Parathyroid adenoma (tissue), 2 donors: ENCODE results near the gene TMOD3.
"Not testable (repeated sequence)": the region's sequence is repeated elsewhere in the genome, so short reads cannot be mapped to it uniquely, and the experiment has no call there.

Experiments
- H2AFZ ChIP-seq: fragments of 300-600 bp; sonication (generic); one replicate; pipeline ENCODE4 v1.7.0; 2017; ENCODE audit warnings: antibody characterized with exemption, mild to moderate bottlenecking
- H3K27ac ChIP-seq: fragments of 300-600 bp; sonication (generic); one replicate; pipeline ENCODE4 v1.7.0; 2017
- H3K27me3 ChIP-seq: fragments of 300-600 bp; sonication (generic); one replicate; pipeline ENCODE4 v1.7.0; 2017; ENCODE audit warnings: low read length; ENCODE audit not compliant: control insufficient read depth, insufficient read depth
- H3K36me3 ChIP-seq: fragments of 300-600 bp; sonication (generic); one replicate; pipeline ENCODE4 v1.7.0; 2017; ENCODE audit warnings: low read length; ENCODE audit not compliant: control insufficient read depth, insufficient read depth
- H3K4me1 ChIP-seq: fragments of 300-600 bp; sonication (generic); one replicate; pipeline ENCODE4 v1.7.0; 2017; ENCODE audit warnings: control low read depth
- H3K4me2 ChIP-seq: fragments of 300-600 bp; sonication (generic); one replicate; pipeline ENCODE4 v1.7.0; 2017; ENCODE audit warnings: low read length
- H3K4me3 ChIP-seq: fragments of 300-600 bp; sonication (generic); one replicate; pipeline ENCODE4 v1.7.0; 2017; ENCODE audit warnings: low read depth, low read length
- H3K79me2 ChIP-seq: fragments of 300-600 bp; sonication (generic); one replicate; pipeline ENCODE4 v1.7.0; 2017; ENCODE audit warnings: control low read depth
- H3K9ac ChIP-seq: fragments of 300-600 bp; sonication (generic); one replicate; pipeline ENCODE4 v1.7.0; 2017; ENCODE audit warnings: mild to moderate bottlenecking
- H3K9me3 ChIP-seq: fragments of 300-600 bp; sonication (generic); one replicate; pipeline ENCODE4 v1.7.0; 2017; ENCODE audit warnings: low read length; ENCODE audit not compliant: control insufficient read depth
- TF ChIP-seq, protein P1 (sequence below): fragments of 300-600 bp; sonication (generic); IDR thresholded peaks from one replicate; pipeline ENCODE4 v1.7.0; 2017; ENCODE audit warnings: antibody characterized with exemption, mild to moderate bottlenecking
- donor health status: primary hyperparathyroidism.

TMOD3 gene

GRCh38 chr15:51783967-51784366 is 45.5 kb upstream of the TMOD3 start:
- no peaks in the 10 kb centered on the region for H3K4me1 ChIP-seq
- no peak overlapping the region for H3K4me3 ChIP-seq
- H3K79me2 ChIP-seq = no peaks in the 10 kb centered on the region
- H3K9me3 ChIP-seq = no peaks in the 10 kb centered on the region
- TF ChIP-seq, protein P1, sequence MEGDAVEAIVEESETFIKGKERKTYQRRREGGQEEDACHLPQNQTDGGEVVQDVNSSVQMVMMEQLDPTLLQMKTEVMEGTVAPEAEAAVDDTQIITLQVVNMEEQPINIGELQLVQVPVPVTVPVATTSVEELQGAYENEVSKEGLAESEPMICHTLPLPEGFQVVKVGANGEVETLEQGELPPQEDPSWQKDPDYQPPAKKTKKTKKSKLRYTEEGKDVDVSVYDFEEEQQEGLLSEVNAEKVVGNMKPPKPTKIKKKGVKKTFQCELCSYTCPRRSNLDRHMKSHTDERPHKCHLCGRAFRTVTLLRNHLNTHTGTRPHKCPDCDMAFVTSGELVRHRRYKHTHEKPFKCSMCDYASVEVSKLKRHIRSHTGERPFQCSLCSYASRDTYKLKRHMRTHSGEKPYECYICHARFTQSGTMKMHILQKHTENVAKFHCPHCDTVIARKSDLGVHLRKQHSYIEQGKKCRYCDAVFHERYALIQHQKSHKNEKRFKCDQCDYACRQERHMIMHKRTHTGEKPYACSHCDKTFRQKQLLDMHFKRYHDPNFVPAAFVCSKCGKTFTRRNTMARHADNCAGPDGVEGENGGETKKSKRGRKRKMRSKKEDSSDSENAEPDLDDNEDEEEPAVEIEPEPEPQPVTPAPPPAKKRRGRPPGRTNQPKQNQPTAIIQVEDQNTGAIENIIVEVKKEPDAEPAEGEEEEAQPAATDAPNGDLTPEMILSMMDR = no peak
- no peak overlapping the region for H3K4me2 ChIP-seq
- no peak overlapping the region for H3K9ac ChIP-seq
- H3K36me3 ChIP-seq = no peaks in the 10 kb centered on the region
- H3K27me3 ChIP-seq = no peaks in the 10 kb centered on the region
- H3K27ac ChIP-seq = no peak overlapping the region
- H2AFZ ChIP-seq = no peak overlapping the region

DNA sequence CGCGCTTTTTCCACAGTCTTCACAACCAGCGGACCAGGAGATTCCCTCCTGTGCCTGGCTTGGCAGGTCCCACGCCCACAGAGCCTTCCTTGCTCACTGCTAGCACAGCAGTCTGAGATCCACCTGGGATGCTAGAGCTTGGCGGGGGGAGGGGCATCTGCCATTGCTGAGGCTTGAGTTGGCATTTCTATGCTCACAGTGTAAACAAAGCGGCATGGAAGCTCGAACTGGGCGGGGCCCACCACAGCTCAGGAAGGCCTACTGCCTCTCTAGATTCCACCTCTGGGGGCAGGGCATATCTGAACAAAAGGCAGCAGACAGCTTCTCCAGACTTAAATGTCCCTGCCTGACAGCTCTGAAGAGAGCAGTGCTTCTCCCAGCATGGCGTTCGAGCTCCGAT is 42.3 kb upstream of the TMOD3 start:
- H3K79me2 ChIP-seq, H3K4me1 ChIP-seq, H2AFZ ChIP-seq, H3K36me3 ChIP-seq, H3K9me3 ChIP-seq, H3K27me3 ChIP-seq, H3K4me2 ChIP-seq, H3K4me3 ChIP-seq, H3K27ac ChIP-seq, H3K9ac ChIP-seq: not testable (repeated sequence)

GRCh38 chr15:51792474-51792873 is 37.0 kb upstream of the TMOD3 start:
- H3K27ac ChIP-seq, H3K4me1 ChIP-seq: not testable (repeated sequence)

GRCh38 chr15:51793521-51794305 is 35.7 kb upstream of the TMOD3 start:
- Histone ChIP-seq H3K9me3 (no peaks in the 10 kb centered on the region), H3K4me1 (peaks cover 7% of the 10 kb centered on the region), H3K9ac (no peak overlapping the region), H3K79me2 (no peaks in the 10 kb centered on the region), H3K4me2 (no peak overlapping the region), H3K36me3 (no peaks in the 10 kb centered on the region), H2AFZ (no peak overlapping the region), H3K4me3 (no peak overlapping the region), H3K27me3 (no peaks in the 10 kb centered on the region), H3K27ac (no peak overlapping the region)
- TF ChIP-seq, protein P1 = no peak

More at GRCh38 chr15:51792474-51792873, 37.0 kb upstream of the TMOD3 start:
- H3K36me3 ChIP-seq, H3K9ac ChIP-seq, H3K27me3 ChIP-seq, H3K4me2 ChIP-seq, H2AFZ ChIP-seq, H3K4me3 ChIP-seq, H3K79me2 ChIP-seq, H3K9me3 ChIP-seq: not testable (repeated sequence)

DNA sequence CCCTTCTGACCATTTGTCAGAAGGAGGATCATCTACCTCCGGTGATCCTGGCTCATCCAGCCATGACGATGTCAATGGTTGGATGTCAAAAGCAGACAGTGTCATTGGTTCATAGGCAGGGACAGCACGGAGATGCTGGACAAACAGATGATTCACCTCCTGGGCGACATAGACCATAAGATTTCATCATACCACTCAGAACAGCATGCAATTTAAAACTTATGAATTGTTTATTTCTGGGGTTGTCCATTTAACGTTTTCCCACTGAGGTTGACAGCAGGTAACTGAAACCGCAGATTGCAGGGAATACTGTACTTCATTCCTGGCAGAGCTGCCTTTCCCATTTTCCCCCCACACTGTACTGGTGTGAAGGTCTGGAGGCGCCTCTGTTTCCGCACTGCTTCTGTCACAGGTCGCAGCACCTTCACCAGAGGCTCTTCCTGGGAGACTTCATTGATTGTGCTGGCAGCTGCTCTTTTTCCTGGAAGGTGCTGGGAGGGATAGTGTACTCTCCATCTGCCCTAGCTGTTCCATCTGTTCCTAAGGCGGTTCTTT is 32.5 kb upstream of the TMOD3 start:
- Histone ChIP-seq H3K79me2 (no peaks in the 10 kb centered on the region), H3K4me3 (no peak overlapping the region), H2AFZ (peak overlapping the region; percentile 33), H3K9ac (no peak overlapping the region), H3K4me1 (peaks cover 7% of the 10 kb centered on the region), H3K4me2 (no peak overlapping the region), H3K36me3 (no peaks in the 10 kb centered on the region), H3K27ac (no peak overlapping the region), H3K27me3 (no peaks in the 10 kb centered on the region), H3K9me3 (no peaks in the 10 kb centered on the region)
- TF ChIP-seq, protein P1 = no peak
